GM12878 (cell line): ENCODE measurements around the gene TLR10. TPM values are rescaled to one million over a fixed set of nuclear protein-coding genes. Genes with fewer than 3 reads are reported as not detected.

ENCODE experiments used
- ATAC-seq: fragments of 200-7000 bp; cut with Tn5 transposase; 3 replicates; pipeline ENCODE4 v1.9.1; 2020; ENCODE audit warnings: mild to moderate bottlenecking, moderate library complexity
- BruUV-seq: library from RNA; stranded (reverse); fragments of 400-500 nt; replicated peaks from 2 replicates; lab custom pipeline; 2021; lab: Mats Ljungman, UMichigan
- CTCF ChIA-PET: fragments of 300-600 bp; sonication (Branson Sonifier 250); formaldehyde crosslinking; extraction: SDS; loops from one replicate; lab custom pipeline; 2021; ENCODE audit warnings: inconsistent platforms; lab: Yijun Ruan, JAX
- POLR2A ChIA-PET: fragments of 350-600 bp; formaldehyde crosslinking; extraction: SDS; loops from one replicate; lab custom pipeline; 2021; ENCODE audit warnings: inconsistent platforms; lab: Charles Lee
- RAD21 ChIA-PET: fragments of 300-600 bp; sonication (Branson Sonifier 250); formaldehyde crosslinking; loops from one replicate; lab custom pipeline; 2023; ENCODE audit warnings: antibody characterized with exemption; ENCODE audit not compliant: unreplicated experiment; lab: Charles Lee
- SMC1A ChIA-PET: fragments of 300-600 bp; sonication (Branson Sonifier 250); formaldehyde crosslinking; loops from one replicate; lab custom pipeline; 2023; ENCODE audit not compliant: unreplicated experiment, uncharacterized antibody; lab: Charles Lee
- DNase-seq: peaks from one replicate; pipeline ENCODE4 v3.0.0-alpha.2; 2011; ENCODE audit warnings: low read depth, low spot score
- FAIRE-seq: peaks from 3 replicates; lab custom pipeline; 2011; peaks lifted over from hg19 to GRCh38; lab: Jason Lieb, UNC
- H2AFZ ChIP-seq: 2 replicates; pipeline ENCODE4 v1.6.0; 2011; ENCODE audit warnings: low read depth, low read length, control low read depth; ENCODE audit not compliant: control insufficient read depth
- H3K27ac ChIP-seq: 2 replicates; pipeline ENCODE4 v1.5.1; 2011; ENCODE audit warnings: control low read depth; ENCODE audit not compliant: control insufficient read depth, insufficient read depth
- H3K27me3 ChIP-seq, 2 experiments: replicated peaks in 1 of 2; 2 replicates each; pipeline versions ENCODE4 v1.6.0 to v1.6.1; 2011; ENCODE audit warnings: low read length in 1 of 2; ENCODE audit not compliant: control insufficient read depth in 2 of 2, insufficient read depth in 2 of 2
- H3K36me3 ChIP-seq, 2 experiments: 2 replicates each; pipeline ENCODE4 v1.5.1; 2011; ENCODE audit warnings: low read length in 1 of 2; ENCODE audit not compliant: control insufficient read depth in 2 of 2, insufficient read depth in 2 of 2
- H3K4me1 ChIP-seq: 2 replicates; pipeline ENCODE4 v1.6.1; 2011; ENCODE audit warnings: mild to moderate bottlenecking, low read length, moderate library complexity, mixed read lengths; ENCODE audit not compliant: control insufficient read depth, insufficient read depth
- H3K4me2 ChIP-seq: 2 replicates; pipeline ENCODE4 v1.6.0; 2011; ENCODE audit warnings: control low read depth; ENCODE audit not compliant: control insufficient read depth, insufficient read depth
- H3K4me3 ChIP-seq: fragments of 200-600 bp; sonication (generic); 2 replicates; pipeline ENCODE4 v1.5.1; 2016
- H3K79me2 ChIP-seq: 2 replicates; pipeline ENCODE4 v1.6.0; 2011; ENCODE audit warnings: low read length; ENCODE audit not compliant: control insufficient read depth, insufficient read depth
- H3K9ac ChIP-seq: 2 replicates; pipeline ENCODE4 v1.8.0; 2011; ENCODE audit warnings: low read length, control low read depth, mixed read lengths; ENCODE audit not compliant: control insufficient read depth, insufficient read depth
- H3K9me3 ChIP-seq: replicated peaks from 3 replicates; pipeline ENCODE4 v1.5.1; 2011; ENCODE audit warnings: mild to moderate bottlenecking, low read length; ENCODE audit not compliant: control insufficient read depth, insufficient read depth
- H4K20me1 ChIP-seq: 2 replicates; pipeline ENCODE4 v1.6.0; 2011; ENCODE audit not compliant: control insufficient read depth, insufficient read depth
- BHLHE40 ChIP-seq, 2 experiments: fragments of 450-650 bp in 1 of 2; IDR thresholded peaks; 2 replicates each; pipeline ENCODE4 v1.6.1; 2011 to 2017; ENCODE audit warnings: low read depth in 2 of 2, borderline replicate concordance in 1 of 2, improper control_type of control experiment in 1 of 2, low read length in 1 of 2, mild to moderate bottlenecking in 1 of 2
- CBFB ChIP-seq: IDR thresholded peaks from 2 replicates; pipeline ENCODE4 v1.6.1; 2016; ENCODE audit warnings: antibody characterized with exemption, low read depth
- CBX5 ChIP-seq: sonication (generic); IDR thresholded peaks from 2 replicates; pipeline ENCODE4 v1.6.1; 2016; ENCODE audit warnings: low read depth, moderate library complexity, mild to moderate bottlenecking, inconsistent platforms
- CHD2 ChIP-seq: IDR thresholded peaks from 2 replicates; pipeline ENCODE4 v1.6.1; 2011; ENCODE audit warnings: low read depth, low read length, improper control_type of control experiment, borderline replicate concordance
- CTCF ChIP-seq, 3 experiments: IDR thresholded peaks in 2 of 3; conservative IDR thresholded peaks in 1 of 3; 2 replicates each; pipeline ENCODE4 v1.5.1; 2011; ENCODE audit warnings: low read depth in 3 of 3, low read length in 3 of 3, mild to moderate bottlenecking in 3 of 3, control low read depth in 2 of 3, moderate library complexity in 2 of 3, inconsistent platforms in 1 of 3, mixed read lengths in 1 of 3; ENCODE audit not compliant: control insufficient read depth in 2 of 3, insufficient read depth in 1 of 3; ENCODE audit errors: extremely low read depth in 1 of 3
- NFIC ChIP-seq: IDR thresholded peaks from 2 replicates; pipeline ENCODE4 v1.6.1; 2012; ENCODE audit warnings: low read depth, mild to moderate bottlenecking, inconsistent platforms, low read length, moderate library complexity
- POLR2AphosphoS2 ChIP-seq: IDR thresholded peaks from 2 replicates; pipeline ENCODE4 v1.6.1; 2011; ENCODE audit warnings: low read depth, mild to moderate bottlenecking, low read length, improper control_type of control experiment, moderate library complexity
- RAD21 ChIP-seq: IDR thresholded peaks from 2 replicates; pipeline ENCODE4 v1.6.1; 2011; ENCODE audit warnings: mild to moderate bottlenecking, low read depth, low read length, moderate library complexity; ENCODE audit not compliant: insufficient read depth
- RBBP5 ChIP-seq: fragments of 200-600 bp; sonication (generic); conservative IDR thresholded peaks from 2 replicates; pipeline ENCODE4 v1.6.1; 2016
- STAT3 ChIP-seq: IDR thresholded peaks from 2 replicates; pipeline ENCODE4 v1.6.1; 2011; ENCODE audit warnings: low read depth, low read length, improper control_type of control experiment
- TBL1XR1 ChIP-seq: IDR thresholded peaks from 2 replicates; pipeline ENCODE4 v1.6.1; 2012; ENCODE audit warnings: low read depth, low read length, improper control_type of control experiment
- ZBTB33 ChIP-seq: fragments of 450-650 bp; IDR thresholded peaks from 2 replicates; pipeline ENCODE4 v1.6.1; 2017; ENCODE audit warnings: mild to moderate bottlenecking
- ZBTB4 ChIP-seq: fragments of 450-650 bp; formaldehyde crosslinking; IDR thresholded peaks from 2 replicates; pipeline ENCODE4 v1.4.0; 2022; ENCODE audit warnings: mild to moderate bottlenecking, moderate library complexity
- ZNF384 ChIP-seq: IDR thresholded peaks from 2 replicates; pipeline ENCODE4 v1.6.1; 2012; ENCODE audit warnings: low read depth, mild to moderate bottlenecking, low read length, improper control_type of control experiment, borderline replicate concordance
- WGBS: methylation state at CpG from one replicate; pipeline ENCODE4 v1.1.6; 2016; ENCODE audit warnings: low lambda C conversion rate; ENCODE audit not compliant: insufficient replicate concordance, insufficient coverage; ENCODE audit errors: missing lambda C conversion rate; 5-methylcytosine and 5-hydroxymethylcytosine counted together
- in situ Hi-C: fragments of 300-500 bp; cut with MboI; formaldehyde crosslinking; loops from 9 replicates; pipeline ENCODE4 v1.14.3; 2018; ENCODE audit warnings: mixed read lengths
- intact Hi-C: fragments of 100-400 bp; cut with micrococcal nuclease; formaldehyde crosslinking; loops from one replicate; pipeline ENCODE4 v1.14.2; 2022; ENCODE audit not compliant: unreplicated experiment
- polyA plus RNA-seq, 11 experiments: library from polyadenylated mRNA; depleted of rRNA in 4 of 11; unstranded in 6 of 11; stranded (reverse) in 5 of 11; fragments of >200 nt; fragmentation: Nextera tagmentation in 4 of 11; fragmentation: Illumina TruSeq in 1 of 11; extraction: Ambion mirVana in 4 of 11; extraction: Trizol in 1 of 11; gene quantifications; 1 replicate in 1 of 11; 2 replicates in 10 of 11; pipeline versions ENCODE4 v1.2.1 to v1.2.3, GENCODE V29; 2011 to 2016; ENCODE audit warnings: inconsistent platforms in 2 of 11, missing spikeins in 2 of 11, low read depth in 1 of 11
- total RNA-seq, 4 experiments: library from RNA; depleted of rRNA in 3 of 4; stranded (reverse); fragments of >200 nt in 3 of 4; fragmentation: Illumina TruSeq in 1 of 4; extraction: Trizol in 1 of 4; gene quantifications; 2 replicates each; pipeline versions ENCODE4 v1.2.1 to v1.2.3, GENCODE V29; 2013 to 2021

TLR10 gene
- total and polyA plus RNA-seq, 10 of the 15 experiments (the other 5 are each of a cell fraction or from before 2014, with no cell fraction given), result 31.5 to 149 (median 64.9) TPM

GRCh38 chr4:38804654-38805295 is 22.0 kb upstream of the TLR10 start, which contains the start of gene TLR1:
TSS of gene TLR1 (minus strand) at chr4:38804791. CDS start at chr4:38798831, 5,960 bp downstream.
- Histone ChIP-seq H3K4me3 (peak within 1 kb of the TSS; percentile 41), H3K36me3 (peaks cover 3 to 6% of the 10 kb centered on the region in 2 experiments; a peak in 3 of 4 replicates), H4K20me1 (no peaks in the 10 kb centered on the region), H3K27ac (peak within 1 kb of the TSS; percentile 86), H2AFZ (no peak within 1 kb of the TSS), H3K79me2 (peaks cover 29% of the 10 kb centered on the region), H3K27me3 (no peaks in the 10 kb centered on the region), H3K4me1 (peaks cover 20% of the 10 kb centered on the region), H3K9me3 (peaks cover 32% of the 10 kb centered on the region), H3K9ac (peak within 1 kb of the TSS; percentile 78), H3K4me2 (peak within 1 kb of the TSS; percentile 73)
- POLR2A ChIA-PET, result interaction anchor here (0.9 to 6.8 kb wide), 11 partner anchors 14 to 623 kb away, joined by 3 to 110 read pairs (median 10); partner anchors contain the start of genes TLR10 and TLR6
- CTCF ChIA-PET, result interaction anchor here (0.6 to 7.0 kb wide), 27 partner anchors 9 to 676 kb away, joined by 3 to 175 read pairs (median 6); partner anchors contain the start of genes TLR10 and TLR6
- ATAC-seq, result peak; percentile 67
- no TSS peak for BruUV-seq
- RAD21 ChIA-PET, result interaction anchor here (0.6 to 6.7 kb wide), 28 partner anchors 13 to 726 kb away, joined by 3 to 216 read pairs (median 6); partner anchors contain the start of gene TLR10
- in situ Hi-C loops, result loop anchor here (25.0 kb wide), 1 partner anchor 1383 kb away; the partner anchor contains the start of gene RHOH
- SMC1A ChIA-PET, result interaction anchor here (0.8 to 13.9 kb wide), 30 partner anchors 12 to 676 kb away, joined by 3 to 278 read pairs (median 6); partner anchors contain the start of genes TLR10, TLR6 and TMEM156
- intact Hi-C loops, result loop anchor here (1.0 to 2.0 kb wide), 6 partner anchors 14 to 673 kb away; partner anchors contain the start of genes TLR10, TLR6 and TMEM156
- FAIRE-seq, result no peak
- peak; percentile 62 for DNase-seq
- under 1% methylated on average over 7 of the region's 7 CpGs for WGBS
- peak; percentile 22 to 47 (median 38); a peak in 5 of 6 replicates for TF ChIP-seq CTCF (IDR thresholded peaks at IDR 0.05 in 2 of 3, conservative IDR thresholded peaks at IDR 0.05 in 1 of 3; ENCODE audit: control insufficient read depth in 2 of 3, extremely low read depth in 1 of 3, insufficient read depth in 1 of 3, low read depth in 3 of 3, low read length in 3 of 3)
- peak; percentile 23; the same call in 1 of the 2 replicates for TF ChIP-seq CBX5
- TF ChIP-seq CBFB, result 0 out of 2 replicates have a peak, but pooled peaks have one; percentile 28
- TF ChIP-seq RAD21, result peak; percentile 64
- TF ChIP-seq BHLHE40 (IDR thresholded peaks at IDR 0.05; ENCODE audit: borderline replicate concordance in 1 of 2, low read depth in 2 of 2, low read length in 1 of 2), result peak; percentile 79 to 87
- TF ChIP-seq ZBTB4 (CRISPR knock-in tag), result 0 out of 2 replicates have a peak, but pooled peaks have one; percentile 62
- 0 out of 2 replicates have a peak, but pooled peaks have one; percentile 50 for TF ChIP-seq ZBTB33
- no peak for TF ChIP-seq RBBP5
- TF ChIP-seq TBL1XR1, result no peak
- TF ChIP-seq CHD2, result no peak
- 0 out of 2 replicates have a peak, but pooled peaks have one; percentile 51 for TF ChIP-seq POLR2AphosphoS2
- TF ChIP-seq NFIC, result peak; percentile 51; the same call in 1 of the 2 replicates
- TF ChIP-seq STAT3, result no peak
- no peak for TF ChIP-seq ZNF384
